NCI-H526 (cell line): ENCODE results near the gene HMG20A.

Experiments
- DNase-seq, 2 experiments: peaks; one replicate each; lab custom pipeline; 2025; lab: John Stamatoyannopoulos, UW

HMG20A gene

GRCh38 chr15:77476995-77477394, 56.3 kb downstream of the HMG20A start:
- no peak for DNase-seq

DNA sequence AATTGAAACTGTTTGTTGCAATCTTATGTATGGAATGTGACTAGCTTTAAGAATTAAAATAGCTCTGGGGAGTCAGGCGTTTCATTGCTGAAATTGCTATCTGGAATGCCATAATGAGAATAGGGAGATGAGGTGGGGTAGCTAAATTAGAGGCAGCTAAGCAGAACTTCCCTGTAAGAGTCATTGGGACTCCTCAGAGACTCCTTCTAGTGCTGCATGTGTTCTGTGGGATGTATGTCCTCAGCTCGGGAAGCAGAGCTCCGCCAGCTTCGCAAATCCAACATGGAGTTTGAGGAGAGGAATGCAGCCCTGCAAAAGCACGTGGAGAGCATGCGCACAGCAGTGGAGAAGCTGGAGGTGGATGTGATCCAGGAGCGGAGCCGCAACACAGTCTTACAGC, 57.4 kb downstream of the HMG20A start:
- no peak for DNase-seq

DNA sequence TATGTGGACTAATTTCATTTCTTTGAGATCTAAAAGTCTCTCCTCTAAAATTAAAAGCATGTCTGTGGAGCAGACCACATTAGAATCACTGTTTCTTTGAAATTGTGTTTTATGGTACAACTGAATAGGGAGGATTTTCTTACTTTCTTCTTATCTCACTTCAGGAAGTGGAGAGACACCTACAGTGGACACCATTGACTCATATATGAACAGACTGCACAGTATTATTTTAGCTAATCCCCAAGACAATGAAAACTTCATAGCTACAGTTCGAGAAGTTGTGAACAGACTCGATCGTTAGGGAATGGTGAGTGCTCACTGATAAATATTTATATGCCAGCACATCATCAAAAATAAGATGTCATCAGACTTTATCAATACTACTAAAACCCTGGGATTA, 58.3 kb downstream of the HMG20A start:
- no peak for DNase-seq

GRCh38 chr15:77480859-77481633, 60.4 kb downstream of the HMG20A start:
- DNase-seq: no peak

- DNase-seq: no peak
Measured at GRCh38 chr15:77481670-77482069, 61.0 kb downstream of the HMG20A start.

- DNase-seq: peak; percentile 89 to 90
Measured at GRCh38 chr15:77482570-77482969, 61.9 kb downstream of the HMG20A start.

DNA sequence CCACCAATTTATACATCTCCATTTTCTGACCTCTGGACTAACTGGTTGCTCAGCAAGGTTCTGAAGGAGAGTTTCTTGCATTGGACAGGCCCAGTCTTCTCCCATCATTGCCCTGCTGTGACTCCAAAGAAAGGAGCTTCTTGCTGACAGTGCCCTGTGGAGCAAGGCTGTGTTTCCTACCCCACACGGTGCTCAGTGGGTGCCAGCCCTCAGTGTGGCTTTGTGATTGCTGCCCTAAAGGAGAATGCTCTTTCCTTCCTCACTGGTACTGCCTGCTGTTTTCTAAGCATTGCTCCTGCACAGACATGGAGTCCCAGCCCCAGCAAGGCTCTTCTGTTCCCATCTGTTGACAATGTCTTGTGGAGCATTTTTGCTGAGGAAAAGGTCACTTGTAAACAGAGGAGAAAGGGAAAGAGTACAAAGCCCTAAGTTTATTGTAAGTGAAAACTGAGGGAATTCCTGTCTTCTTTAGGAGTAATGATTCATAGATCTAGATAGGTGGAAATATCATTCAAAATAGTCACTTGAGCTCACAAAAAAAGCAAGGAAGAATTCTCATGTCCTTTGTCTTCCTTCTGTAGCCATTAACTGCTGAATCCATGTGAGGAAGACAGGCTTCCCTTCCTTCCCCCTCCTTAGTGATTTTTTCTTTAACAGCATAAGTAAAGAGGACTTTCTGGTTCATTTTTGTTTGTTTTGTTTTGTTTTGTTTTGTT, 62.9 kb downstream of the HMG20A start:
- no peak for DNase-seq

DNA sequence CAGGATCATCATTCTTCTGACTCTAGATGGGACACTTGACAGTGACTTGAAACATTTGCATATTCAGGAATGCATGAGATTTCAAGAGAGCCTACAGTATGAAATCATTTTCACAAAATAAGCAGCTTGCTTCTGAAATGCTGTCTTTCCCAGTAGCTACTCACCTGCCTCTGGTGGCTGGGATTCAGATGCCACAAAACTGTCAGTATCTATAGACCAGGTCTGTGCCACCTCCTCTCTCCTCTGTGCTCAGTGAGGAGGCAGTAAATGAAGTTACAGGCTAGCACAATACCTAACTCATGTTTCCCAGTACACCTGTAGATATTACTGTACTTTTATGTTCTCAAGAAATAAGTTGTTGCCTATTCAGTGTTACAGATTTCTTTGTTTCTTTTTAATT, 64.3 kb downstream of the HMG20A start:
- no peak for DNase-seq

GRCh38 chr15:77486542-77487468, 66.1 kb downstream of the HMG20A start:
- no peak for DNase-seq

GRCh38 chr15:77487469-77487842, 66.8 kb downstream of the HMG20A start:
- no peak for DNase-seq

- DNase-seq: peak in 1 of 2 experiments; percentile 28
Measured at GRCh38 chr15:77487888-77488287, 67.2 kb downstream of the HMG20A start.

DNA sequence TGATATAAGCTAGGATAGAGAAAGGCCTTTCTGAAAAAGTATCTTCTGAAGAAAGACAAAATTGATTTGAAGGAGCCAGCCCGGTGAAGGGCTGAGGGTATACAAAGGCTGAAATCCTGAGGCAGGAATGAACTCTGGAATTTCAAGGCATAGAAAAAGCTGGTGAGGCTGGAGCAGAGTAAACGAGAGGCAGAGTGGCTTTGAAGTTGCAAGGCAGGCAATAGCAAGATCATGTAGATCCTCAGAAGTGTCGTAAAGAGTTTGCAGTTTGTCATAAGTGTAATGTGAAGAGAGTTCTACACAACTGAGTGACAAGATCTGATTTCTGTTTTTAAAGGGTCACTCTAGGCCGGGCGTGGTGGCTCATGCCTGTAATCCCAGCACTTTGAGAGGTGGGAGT, 69.0 kb downstream of the HMG20A start:
- no peak for DNase-seq

DNA sequence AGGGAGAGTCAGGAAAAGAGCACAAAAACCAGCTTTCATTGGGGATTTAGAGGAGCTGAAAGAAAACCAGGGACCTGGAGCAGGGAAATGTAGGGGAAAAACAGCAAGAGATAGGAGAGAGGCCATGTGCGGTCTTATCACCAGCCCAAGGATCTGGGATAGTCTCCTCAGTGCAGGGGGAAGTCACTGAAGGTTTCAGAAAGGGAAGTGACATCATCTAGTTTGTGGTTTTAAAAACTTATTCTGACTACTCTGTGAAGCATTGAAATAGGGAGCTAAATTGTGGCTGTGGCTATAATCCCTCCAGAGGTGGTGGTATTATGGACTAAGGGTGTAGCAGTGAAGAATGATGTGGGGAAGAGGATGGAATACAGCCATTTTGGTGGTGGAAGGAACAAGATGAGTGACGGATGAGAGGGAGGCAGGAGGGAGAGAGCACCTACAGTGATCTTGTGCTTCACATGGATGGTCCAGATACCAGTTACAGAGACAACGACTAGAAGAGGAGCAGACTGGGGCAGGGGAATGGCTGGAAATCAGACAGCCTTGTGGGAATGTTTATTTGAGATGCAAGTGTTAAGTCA, 72.7 kb downstream of the HMG20A start:
- DNase-seq: no peak

DNA sequence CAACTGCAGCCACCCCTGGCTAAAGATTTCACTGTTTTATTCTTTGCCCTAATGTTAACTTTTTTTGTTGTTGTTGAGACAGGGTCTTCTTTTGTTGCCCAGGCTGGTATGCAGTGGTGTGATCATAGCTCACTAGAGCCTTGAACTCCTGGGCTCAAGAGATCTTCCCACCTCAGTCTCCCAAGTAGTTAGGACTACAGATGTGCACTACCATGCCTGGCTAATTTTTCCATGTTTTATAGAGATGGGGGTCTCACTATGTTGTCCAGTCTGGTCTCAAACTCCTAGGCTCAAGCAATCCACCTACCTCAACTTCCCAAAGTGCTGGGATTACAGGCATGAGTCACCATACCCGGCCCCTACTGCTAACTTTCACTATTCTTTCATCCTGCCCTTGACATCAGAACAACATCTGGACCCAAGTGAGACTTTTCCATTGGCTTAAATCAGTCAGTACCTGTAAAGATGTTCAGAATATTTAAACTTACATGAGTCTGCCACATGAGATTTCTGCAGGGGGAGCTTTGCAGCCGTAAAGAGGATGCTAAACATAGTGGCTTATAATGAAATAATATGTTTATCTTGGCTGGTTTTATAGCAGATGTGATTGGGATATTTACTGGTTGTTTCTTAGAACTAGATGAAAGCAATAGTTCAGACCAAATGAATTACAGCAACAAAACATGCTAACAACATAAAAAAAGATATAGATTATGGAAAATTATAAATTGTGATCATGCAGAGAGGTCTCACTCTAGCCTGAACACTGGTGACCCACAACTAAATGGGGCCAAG, 73.6 kb downstream of the HMG20A start:
- no peak for DNase-seq

DNA sequence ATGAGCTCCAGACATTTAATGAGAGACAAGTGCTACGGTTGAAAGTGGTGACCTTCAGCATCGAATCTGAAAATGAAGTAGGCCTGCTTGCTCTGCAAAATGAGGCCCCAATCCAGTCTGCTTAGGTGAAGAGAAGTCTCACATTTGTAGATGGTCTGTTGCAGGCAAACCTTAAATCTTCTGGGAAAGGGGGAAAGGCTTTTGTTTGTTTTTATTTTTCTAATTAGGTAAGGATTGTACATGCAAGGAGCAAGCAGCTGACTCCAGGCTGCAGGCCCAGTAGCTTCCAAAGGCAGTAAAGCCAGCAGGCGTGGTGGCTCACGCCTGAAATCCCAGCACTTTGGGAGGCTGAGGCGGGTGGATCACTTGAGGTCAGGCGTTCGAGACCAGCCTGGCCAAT, 74.3 kb downstream of the HMG20A start:
- no peak for DNase-seq

GRCh38 chr15:77495838-77496596, 75.3 kb downstream of the HMG20A start:
- no peak for DNase-seq

DNA sequence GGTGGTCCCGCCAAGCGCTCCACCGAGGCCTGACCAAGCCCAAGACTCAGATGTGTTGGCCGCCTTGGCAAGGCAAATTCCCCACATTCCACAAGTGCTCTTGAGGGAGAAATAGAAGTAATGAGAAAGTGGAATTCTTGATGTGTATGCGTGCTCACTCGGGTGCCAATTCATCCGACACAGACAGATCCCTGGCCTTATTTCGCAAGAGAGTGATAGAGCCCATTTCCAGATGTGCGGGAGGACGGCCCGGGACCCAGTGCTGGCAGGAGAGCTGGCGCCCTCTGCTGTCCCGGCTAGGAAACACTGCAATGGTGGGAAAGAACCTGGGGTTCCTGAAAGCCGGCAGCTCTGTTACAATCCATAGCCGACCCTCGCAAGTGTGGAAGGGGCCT, 76.0 kb downstream of the HMG20A start:
- DNase-seq: peak; percentile 48 to 91

DNA sequence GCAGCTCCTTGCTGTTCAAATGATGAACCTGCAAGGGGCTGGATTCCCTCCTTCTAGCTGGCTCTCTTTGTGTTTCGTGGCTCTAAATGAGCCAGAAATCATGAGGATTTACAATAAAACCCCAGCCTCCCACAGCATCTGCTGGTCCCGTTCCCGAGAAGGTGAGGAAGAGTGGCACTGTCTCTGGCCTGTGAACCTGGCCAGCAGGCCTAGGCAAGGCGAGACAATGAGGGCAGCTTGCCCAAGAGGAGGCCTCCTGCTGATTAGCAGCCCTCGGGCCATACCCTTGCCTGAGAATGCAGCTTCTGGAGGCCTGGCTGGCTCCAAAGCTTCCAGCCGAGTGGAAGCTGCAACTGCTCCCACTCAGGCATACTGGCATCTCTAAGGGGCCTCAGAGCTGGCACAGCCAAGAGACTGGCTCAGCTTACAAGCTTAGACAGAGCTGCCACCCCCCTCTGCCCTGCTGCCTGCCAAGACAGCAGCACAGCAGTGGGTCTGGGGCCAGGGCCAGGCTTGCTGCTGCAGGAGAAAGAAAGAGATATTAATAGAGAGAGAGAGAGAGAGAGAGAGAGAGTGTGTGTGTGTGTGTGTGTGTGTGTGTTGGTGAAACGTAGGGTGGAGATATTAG, 76.5 kb downstream of the HMG20A start:
- peak in 1 of 2 experiments; percentile 54 for DNase-seq

GRCh38 chr15:77497942-77498361, 77.3 kb downstream of the HMG20A start:
- DNase-seq: peak in 1 of 2 experiments; percentile 60
